ENCODE results near the gene TTC33.

GRCh38 chr5:40554813-40555212 lies 200.9 kb downstream of the TTC33 start:
- TF ChIP-seq, protein P1, sequence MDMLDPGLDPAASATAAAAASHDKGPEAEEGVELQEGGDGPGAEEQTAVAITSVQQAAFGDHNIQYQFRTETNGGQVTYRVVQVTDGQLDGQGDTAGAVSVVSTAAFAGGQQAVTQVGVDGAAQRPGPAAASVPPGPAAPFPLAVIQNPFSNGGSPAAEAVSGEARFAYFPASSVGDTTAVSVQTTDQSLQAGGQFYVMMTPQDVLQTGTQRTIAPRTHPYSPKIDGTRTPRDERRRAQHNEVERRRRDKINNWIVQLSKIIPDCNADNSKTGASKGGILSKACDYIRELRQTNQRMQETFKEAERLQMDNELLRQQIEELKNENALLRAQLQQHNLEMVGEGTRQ (IDR thresholded peaks at IDR 0.05; ENCODE audit: borderline replicate concordance, low read depth, low read length): no peak
- TF ChIP-seq EP300 (IDR thresholded peaks at IDR 0.05; ENCODE audit: borderline replicate concordance in 1 of 2, low read depth in 1 of 2, low read length in 1 of 2): no peak
- no peak for TF ChIP-seq YY1 (IDR thresholded peaks at IDR 0.05; ENCODE audit: low read depth)
- TF ChIP-seq POLR2AphosphoS5 (IDR thresholded peaks at IDR 0.05; ENCODE audit: low read depth, low read length): no peak

All from SK-N-SH (cell line).